A673 (cell line): ENCODE data around the gene POU4F3.

Experiments used
- CTCF ChIP-seq: fragments of 300-800, 200-600 bp; sonication (generic); conservative IDR thresholded peaks from 2 replicates; pipeline ENCODE4 v1.5.1; 2017; ENCODE audit warnings: low read depth, mild to moderate bottlenecking, antibody characterized with exemption, low read length, moderate library complexity, mixed read lengths
- EZH2 ChIP-seq: fragments of 200-600 bp; sonication (generic); IDR thresholded peaks from 2 replicates; pipeline ENCODE4 v1.6.1; 2017; ENCODE audit warnings: borderline replicate concordance, low read depth, mild to moderate bottlenecking, mixed read lengths, antibody characterized with exemption, low read length; ENCODE audit not compliant: poor library complexity, severe bottlenecking

- TF ChIP-seq CTCF: no peak
- TF ChIP-seq EZH2: no peak
Observed at GRCh38 chr5:146368137-146368536, 29.5 kb downstream of the POU4F3 start.
